Caco-2 (cell line): ENCODE data around the gene TWF2. TPM values are rescaled to one million over a fixed set of nuclear protein-coding genes. Genes with fewer than 3 reads are reported as not detected.

Experiments used
- BruUV-seq: library from RNA; stranded (reverse); fragments of 400-500 nt; replicated peaks from 2 replicates; lab custom pipeline; 2021; lab: Mats Ljungman, UMichigan
- CTCF ChIA-PET: fragments of 300-600 bp; sonication (Branson Sonifier 250); formaldehyde crosslinking; loops from one replicate; lab custom pipeline; 2022; ENCODE audit warnings: antibody characterized with exemption; lab: Charles Lee
- POLR2A ChIA-PET: fragments of 300-600 bp; sonication (Branson Sonifier 250); formaldehyde crosslinking; loops from one replicate; lab custom pipeline; 2022; ENCODE audit warnings: antibody characterized with exemption; lab: Charles Lee
- DNase-seq, 2 experiments: peaks; one replicate each; pipeline versions ENCODE4 v3.0.0 to v3.0.0-alpha.2; 2020 to 2022
- H3K27me3 ChIP-seq: replicated peaks from 2 replicates; pipeline ENCODE4 v1.6.0; 2011; ENCODE audit warnings: low read length; ENCODE audit not compliant: control insufficient read depth, insufficient read depth
- H3K36me3 ChIP-seq: 2 replicates; pipeline ENCODE4 v1.5.1; 2011; ENCODE audit warnings: low read length; ENCODE audit not compliant: control insufficient read depth, insufficient read depth
- H3K4me1 ChIP-seq: fragments of 250-450 bp; sonication (Bioruptor Pico); 2 replicates; pipeline ENCODE4 v1.5.1; 2020; ENCODE audit warnings: mild to moderate bottlenecking
- H3K4me3 ChIP-seq: 2 replicates; pipeline ENCODE4 v1.5.1; 2011; ENCODE audit warnings: low read depth, mild to moderate bottlenecking, control low read depth, low read length
- H3K9me3 ChIP-seq: fragments of 250-450 bp; sonication (Bioruptor Pico); 2 replicates; pipeline ENCODE4 v1.5.1; 2020; ENCODE audit warnings: mild to moderate bottlenecking, moderate library complexity
- H3K27ac Mint-ChIP-seq: one replicate; pipeline ENCODE4 v1.8.0; 2022; ENCODE audit warnings: mixed read lengths; ENCODE audit not compliant: unreplicated experiment
- H3K27me3 Mint-ChIP-seq: one replicate; pipeline ENCODE4 v1.8.0; 2022; ENCODE audit warnings: mixed read lengths; ENCODE audit not compliant: insufficient read depth, unreplicated experiment
- H3K36me3 Mint-ChIP-seq: one replicate; pipeline ENCODE4 v1.8.0; 2022; ENCODE audit warnings: mild to moderate bottlenecking, mixed read lengths; ENCODE audit not compliant: insufficient read depth, unreplicated experiment
- H3K4me1 Mint-ChIP-seq: one replicate; pipeline ENCODE4 v1.8.0; 2022; ENCODE audit warnings: low read depth, mixed read lengths; ENCODE audit not compliant: unreplicated experiment
- H3K4me3 Mint-ChIP-seq: one replicate; pipeline ENCODE4 v1.8.0; 2022; ENCODE audit warnings: mild to moderate bottlenecking, moderate library complexity, mixed read lengths; ENCODE audit not compliant: unreplicated experiment
- H3K9me3 Mint-ChIP-seq: one replicate; pipeline ENCODE4 v1.8.0; 2022; ENCODE audit warnings: mixed read lengths; ENCODE audit not compliant: unreplicated experiment
- CTCF ChIP-seq, 2 experiments: fragments of 200-600 bp in 1 of 2; IDR thresholded peaks; 1 replicate in 1 of 2; 2 replicates in 1 of 2; pipeline versions ENCODE4 v1.5.1 to v1.8.0; 2011 to 2022; ENCODE audit warnings: antibody characterized with exemption in 1 of 2, control low read depth in 1 of 2, inconsistent platforms in 1 of 2, low read depth in 1 of 2, low read length in 1 of 2, mild to moderate bottlenecking in 1 of 2, moderate library complexity in 1 of 2; ENCODE audit not compliant: insufficient read depth in 1 of 2, severe bottlenecking in 1 of 2, unreplicated experiment in 1 of 2
- intact Hi-C: fragments of 100-400 bp; cut with micrococcal nuclease; formaldehyde crosslinking; loops from one replicate; pipeline ENCODE4 v1.10.0; 2022; ENCODE audit not compliant: unreplicated experiment
- total RNA-seq: library from RNA; stranded (reverse); gene quantifications from 2 replicates; pipeline ENCODE4 v1.2.3, GENCODE V29; 2022

TWF2 gene
- total RNA-seq, 1 experiment from 2014 or later: 29.9 TPM

GRCh38 chr3:52227117-52227516, 11.8 kb downstream of the TWF2 start:
- H3K9me3 ChIP-seq: no peaks in the 10 kb centered on the region

GRCh38 chr3:52226229-52226817, 12.6 kb downstream of the TWF2 start:
- Histone ChIP-seq H3K4me1 (peaks cover 4% of the 10 kb centered on the region; the same call in 1 of the 2 replicates), H3K36me3 (peaks cover 2% of the 10 kb centered on the region; the same call in 1 of the 2 replicates), H3K9me3 (no peaks in the 10 kb centered on the region), H3K4me3 (no peak overlapping the region), H3K27me3 (no peaks in the 10 kb centered on the region)
- ChIA-PET POLR2A (no interaction called here), CTCF (no interaction called here)
- no peaks in the 10 kb centered on the region for H3K9me3 Mint-ChIP-seq
- H3K27me3 Mint-ChIP-seq: no peaks in the 10 kb centered on the region
- H3K36me3 Mint-ChIP-seq: peaks cover 8% of the 10 kb centered on the region
- intact Hi-C loops: no loop called here
- no peaks in the 10 kb centered on the region for H3K4me1 Mint-ChIP-seq
- no peak overlapping the region for H3K4me3 Mint-ChIP-seq
- BruUV-seq: no TSS peak
- DNase-seq: no peak
- no peak for TF ChIP-seq CTCF (IDR thresholded peaks at IDR 0.05; ENCODE audit: insufficient read depth in 1 of 2, low read depth in 1 of 2, low read length in 1 of 2, severe bottlenecking in 1 of 2, unreplicated experiment in 1 of 2)
- peak overlapping the region; percentile 12 for H3K27ac Mint-ChIP-seq

More at GRCh38 chr3:52227117-52227516, 11.8 kb downstream of the TWF2 start:
- no peaks in the 10 kb centered on the region for H3K27me3 ChIP-seq
- H3K36me3 ChIP-seq: peaks cover 3% of the 10 kb centered on the region; the same call in 1 of the 2 replicates
- Mint-ChIP-seq H3K4me3 (no peak overlapping the region), H3K36me3 (peaks cover 8% of the 10 kb centered on the region), H3K27me3 (no peaks in the 10 kb centered on the region), H3K4me1 (no peaks in the 10 kb centered on the region), H3K27ac (no peak overlapping the region), H3K9me3 (no peaks in the 10 kb centered on the region)
- no TSS peak for BruUV-seq
- ChIA-PET POLR2A (no interaction called here), CTCF (no interaction called here)
- DNase-seq: no peak
- H3K4me3 ChIP-seq: no peak overlapping the region
- TF ChIP-seq CTCF (IDR thresholded peaks at IDR 0.05; ENCODE audit: insufficient read depth in 1 of 2, low read depth in 1 of 2, low read length in 1 of 2, severe bottlenecking in 1 of 2, unreplicated experiment in 1 of 2): no peak
- H3K4me1 ChIP-seq: peaks cover 4% of the 10 kb centered on the region; the same call in 1 of the 2 replicates
- intact Hi-C loops: no loop called here

GRCh38 chr3:52225452-52226228, 13.3 kb downstream of the TWF2 start, which contains the start of gene TLR9:
Gene TLR9 (minus strand): TSS chr3:52225645. CDS start chr3:52225529, 116 bp downstream.
- no peak for TF ChIP-seq CTCF (IDR thresholded peaks at IDR 0.05; ENCODE audit: insufficient read depth in 1 of 2, low read depth in 1 of 2, low read length in 1 of 2, severe bottlenecking in 1 of 2, unreplicated experiment in 1 of 2)
- Histone ChIP-seq H3K9me3 (no peaks in the 10 kb centered on the region), H3K36me3 (no peaks in the 10 kb centered on the region), H3K4me3 (no peak within 1 kb of the TSS), H3K27me3 (no peaks in the 10 kb centered on the region), H3K4me1 (peaks cover 4% of the 10 kb centered on the region; the same call in 1 of the 2 replicates)
- peak; percentile 52 to 62 for DNase-seq
- Mint-ChIP-seq H3K27me3 (no peaks in the 10 kb centered on the region), H3K4me1 (no peaks in the 10 kb centered on the region), H3K27ac (peak within 1 kb of the TSS; percentile 12), H3K4me3 (no peak within 1 kb of the TSS), H3K9me3 (no peaks in the 10 kb centered on the region), H3K36me3 (peaks cover 8% of the 10 kb centered on the region)
- BruUV-seq: no TSS peak
- intact Hi-C loops: no loop called here
- POLR2A ChIA-PET: no interaction called here
- CTCF ChIA-PET: no interaction called here
